Stimulated activated CD4-positive, alpha-beta T cell treated with anti-CD3 and anti-CD28 coated beads, Interleukin-2, amount 100 ng/mL, for 48 hours (primary cell): ENCODE results near the gene HIPK2.

Experiments used
- DNase-seq, 2 donors: peaks; one replicate each; pipeline ENCODE4 v3.0.0-alpha.2; 2020

Gene HIPK2

DNA sequence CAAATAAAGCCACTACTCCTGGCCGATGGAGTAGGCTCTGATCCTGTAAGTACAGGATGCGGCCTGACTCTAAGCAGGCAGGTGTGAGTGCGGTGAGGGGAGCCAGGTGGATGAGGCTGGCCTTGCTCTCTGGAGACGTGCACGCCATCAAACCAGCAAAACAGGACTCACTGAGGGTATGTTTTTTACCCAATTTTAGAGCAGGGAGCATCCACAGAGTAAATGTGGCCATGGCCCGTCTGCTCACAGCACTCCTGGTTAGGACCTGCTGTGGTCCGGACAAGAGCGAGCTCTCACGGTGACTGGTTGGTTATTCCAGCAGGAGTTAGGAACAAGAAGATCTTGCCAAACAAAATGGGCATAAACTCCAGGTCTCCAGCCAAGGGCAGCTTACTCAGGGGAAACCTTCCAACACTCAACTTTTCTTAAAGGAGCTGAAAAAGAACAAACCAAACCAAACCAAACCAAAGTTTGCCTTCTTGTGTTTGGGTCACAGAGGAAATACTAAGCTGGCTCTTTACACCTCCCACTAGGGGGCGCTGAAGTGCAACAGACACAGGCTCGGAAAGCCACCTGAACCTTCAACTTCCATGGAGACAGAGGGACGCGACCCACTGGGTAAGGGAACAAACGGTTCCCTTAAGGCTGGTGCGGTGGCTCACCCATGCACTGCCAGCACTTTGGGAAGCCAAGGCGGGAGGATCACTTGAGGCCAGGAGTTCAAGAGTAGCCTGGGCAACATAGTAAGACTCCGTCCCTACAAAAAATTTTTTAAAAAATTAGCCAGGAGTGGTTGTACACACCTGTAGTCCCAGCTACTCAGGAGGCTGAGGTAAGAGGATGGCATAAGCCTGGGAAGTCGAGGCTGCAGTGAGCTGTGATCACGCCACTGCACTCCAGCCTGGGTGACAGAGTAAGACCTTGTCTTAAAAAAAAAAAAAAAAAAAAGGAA, 131.9 kb downstream of the HIPK2 start:
- peak; percentile 88 for DNase-seq

- DNase-seq: no peak
Measured at GRCh38 chr7:139643951-139644585, 133.7 kb downstream of the HIPK2 start.

DNA sequence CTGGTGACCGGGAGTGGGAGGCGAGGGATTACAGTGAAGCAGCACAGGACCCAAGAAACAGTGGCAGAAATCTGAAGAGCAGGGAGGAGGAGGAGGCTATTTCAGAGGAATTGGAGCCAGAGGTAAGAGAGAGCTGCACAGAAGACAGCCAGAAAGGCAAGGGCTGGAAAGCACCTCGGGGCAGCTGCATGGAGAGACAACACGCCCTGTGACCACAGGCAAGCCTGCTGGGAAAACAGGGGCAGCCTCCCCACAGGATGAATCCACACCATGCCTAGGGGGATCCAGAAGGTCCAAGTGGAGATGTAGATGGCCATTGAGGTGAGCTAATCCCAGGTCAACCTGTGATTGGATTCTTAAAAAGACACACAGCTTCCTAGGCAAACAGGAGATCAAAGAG, 135.5 kb downstream of the HIPK2 start:
- DNase-seq: no peak

DNA sequence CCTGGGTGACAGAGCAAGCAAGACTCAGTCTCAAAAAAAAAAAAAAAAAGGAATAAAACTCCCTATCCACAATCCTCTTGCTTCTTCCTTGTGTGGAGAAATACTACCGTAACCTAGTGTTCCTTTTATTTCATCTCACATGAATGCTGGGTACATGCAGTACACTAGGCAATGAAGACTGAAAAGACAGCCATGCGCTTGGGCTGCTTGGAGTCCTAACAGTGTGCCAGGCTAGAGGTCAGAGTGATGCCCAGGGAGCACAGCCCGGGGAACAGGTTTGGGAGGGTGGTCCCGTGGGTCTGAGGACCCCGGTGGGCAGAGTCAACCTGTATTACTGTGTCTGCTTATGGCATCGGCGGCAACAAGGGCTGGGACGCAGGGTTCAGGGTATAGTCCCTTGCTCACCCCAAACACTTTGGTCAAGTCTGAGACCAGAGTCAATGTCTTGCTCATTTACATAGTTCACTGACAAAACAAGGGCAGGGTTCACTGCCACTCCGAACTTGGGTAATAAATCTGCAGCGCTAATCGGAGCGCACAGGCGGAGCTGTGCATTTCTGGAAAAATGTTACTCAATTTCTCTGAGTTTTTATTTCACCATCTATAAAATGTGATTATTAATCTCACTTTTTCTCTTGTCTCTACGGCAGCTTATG, 136.3 kb downstream of the HIPK2 start:
- DNase-seq: no peak

DNA sequence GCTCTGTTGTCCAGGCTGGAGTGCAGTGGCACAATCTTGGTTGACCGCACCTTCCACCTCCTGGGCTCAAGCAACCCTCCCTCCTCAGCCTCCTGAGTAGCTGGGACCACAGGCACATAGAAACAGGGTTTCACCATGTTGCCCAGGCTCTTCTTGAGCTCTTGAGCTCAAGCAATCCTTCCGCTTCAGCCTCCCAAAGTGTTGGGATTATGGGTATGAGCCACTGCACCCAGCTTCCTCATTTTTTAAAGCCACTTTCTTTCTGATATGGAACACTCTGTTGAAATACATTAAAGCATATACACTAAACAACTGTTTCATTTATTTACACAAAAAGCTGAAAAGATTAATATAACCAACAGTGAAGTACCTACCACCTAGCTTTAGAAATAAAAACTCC, 137.1 kb downstream of the HIPK2 start:
- DNase-seq: no peak

GRCh38 chr7:139639563-139639962, 138.2 kb downstream of the HIPK2 start:
- no peak for DNase-seq

- DNase-seq: peak; percentile 40 to 43
Measured at GRCh38 chr7:139635526-139636302, 142.1 kb downstream of the HIPK2 start.

- DNase-seq: no peak
Measured at GRCh38 chr7:139634087-139634486, 143.7 kb downstream of the HIPK2 start.

DNA sequence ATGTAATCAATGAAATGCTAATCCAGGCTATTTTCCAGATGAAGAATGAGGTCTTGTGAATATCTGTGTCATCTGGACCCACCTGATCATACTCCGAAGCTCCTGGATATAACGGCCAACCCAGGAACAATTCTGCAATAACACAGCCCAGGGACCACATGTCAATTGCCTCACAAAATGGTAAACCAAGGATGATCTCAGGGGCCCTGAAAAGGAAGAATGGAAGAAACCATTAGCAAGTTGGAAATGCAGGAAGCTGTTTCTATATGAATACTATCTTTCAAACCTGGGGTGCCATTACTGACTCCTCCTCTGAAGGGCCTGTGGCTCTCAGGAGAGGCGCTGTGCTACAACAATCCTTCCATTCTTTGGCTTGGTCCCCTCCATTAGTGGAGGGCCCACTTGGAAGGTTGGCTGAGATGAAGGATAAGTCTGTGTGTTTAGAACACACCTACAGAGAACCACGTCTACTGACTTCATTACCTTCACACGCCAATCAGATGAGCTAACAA, 146.2 kb downstream of the HIPK2 start:
- no peak for DNase-seq

DNA sequence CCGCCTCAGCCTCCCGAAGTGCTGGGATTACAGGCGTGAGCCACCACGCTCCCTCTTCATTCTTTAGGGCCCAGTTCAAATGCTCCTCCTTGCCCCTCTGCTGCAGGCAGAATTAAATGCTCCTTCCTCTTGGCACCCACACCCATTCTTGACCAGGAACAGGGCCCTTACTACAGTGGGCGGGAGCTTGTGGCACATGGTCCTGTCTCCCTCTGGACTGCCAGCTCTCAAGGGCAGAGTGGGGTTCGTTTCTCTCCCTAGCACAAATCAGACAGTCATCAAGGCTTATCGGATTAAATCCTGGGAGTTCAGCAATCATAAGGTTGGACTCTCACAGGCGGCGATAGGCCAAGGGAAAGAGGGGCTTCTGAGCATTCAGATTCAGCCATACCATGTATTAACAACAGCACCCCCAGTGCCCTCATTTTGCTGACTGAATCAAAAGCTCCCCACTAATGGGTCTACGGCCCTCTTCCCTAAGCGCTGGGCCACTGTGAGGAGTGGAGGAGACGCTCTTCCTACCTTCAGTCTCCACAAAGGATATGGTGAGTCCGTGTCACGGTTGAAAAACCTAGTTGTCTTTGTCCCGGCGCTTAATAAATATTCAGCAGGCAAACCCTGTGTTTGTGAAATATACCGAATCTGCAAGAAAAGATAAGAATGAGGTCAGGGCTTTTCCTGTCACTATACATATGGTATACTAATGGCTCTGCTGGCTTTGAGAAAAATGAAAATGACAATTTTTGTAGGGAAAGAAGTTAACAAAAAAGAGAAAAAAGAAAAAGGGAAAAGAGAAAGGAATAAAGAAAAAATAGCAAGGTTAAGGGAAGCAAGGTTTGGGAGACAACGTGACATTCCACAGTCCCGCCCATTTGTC, 146.9 kb downstream of the HIPK2 start:
- no peak for DNase-seq

GRCh38 chr7:139629392-139630082, 148.3 kb downstream of the HIPK2 start:
- no peak for DNase-seq

DNA sequence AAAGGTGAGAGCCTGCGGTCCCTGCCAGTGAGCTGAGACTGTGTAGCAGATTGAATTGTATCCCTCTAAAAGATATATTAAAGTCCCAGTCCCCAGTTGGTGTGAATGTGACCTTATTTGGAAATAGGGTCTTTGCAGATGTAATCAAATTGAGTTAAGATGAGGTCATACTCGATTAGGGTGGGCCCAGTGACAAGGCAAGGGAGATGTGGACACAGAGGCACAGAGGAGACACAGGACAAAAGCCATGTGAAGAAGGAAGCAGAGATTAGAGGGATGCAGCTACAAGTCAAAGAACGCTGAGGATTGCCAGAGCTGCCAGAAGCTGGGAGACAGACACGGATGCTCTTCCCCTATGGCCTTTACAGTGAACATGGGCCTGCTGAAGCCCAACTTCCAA, 150.0 kb downstream of the HIPK2 start:
- DNase-seq: no peak

GRCh38 chr7:139626817-139627216, 151.0 kb downstream of the HIPK2 start:
- no peak for DNase-seq

DNA sequence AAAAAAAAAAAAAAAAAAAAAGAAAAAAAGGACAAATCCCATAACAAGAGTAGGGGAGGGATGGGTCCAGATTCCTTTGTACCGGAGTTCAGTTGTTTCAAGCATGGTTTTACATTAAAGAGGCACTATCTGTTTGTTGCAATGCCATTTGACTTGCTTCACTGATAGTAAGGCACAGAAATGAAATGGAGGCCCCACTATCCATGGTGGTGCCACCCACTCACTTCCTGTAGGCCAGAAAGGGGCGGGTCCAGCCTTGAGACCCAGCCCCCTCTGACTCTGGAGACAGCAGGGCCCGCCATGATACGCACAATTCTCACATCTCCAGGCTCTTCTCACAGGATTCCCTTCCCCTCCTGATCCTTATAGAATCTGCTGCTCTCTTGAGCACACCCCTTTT, 154.3 kb downstream of the HIPK2 start:
- DNase-seq: no peak

- peak; percentile 64 to 67 for DNase-seq
Measured at GRCh38 chr7:139620676-139621344, 157.0 kb downstream of the HIPK2 start.

DNA sequence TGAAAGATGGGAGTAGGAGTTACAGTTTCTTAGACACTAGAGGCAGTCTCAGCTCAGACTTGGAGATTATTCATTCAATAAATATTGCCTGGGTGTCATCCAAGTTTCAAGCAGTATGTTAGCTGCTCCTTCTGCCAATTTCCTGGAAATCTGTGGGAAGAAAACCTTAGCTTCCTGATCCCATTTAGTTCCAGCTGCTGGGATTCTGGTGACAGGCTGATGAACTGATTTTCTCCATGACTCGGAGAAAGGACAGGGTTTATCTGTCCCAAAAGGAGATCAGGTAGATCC, 158.5 kb downstream of the HIPK2 start:
- no peak for DNase-seq

GRCh38 chr7:139618482-139619366, 159.1 kb downstream of the HIPK2 start:
- DNase-seq: peak; percentile 41 to 47

GRCh38 chr7:139617074-139617473, 160.7 kb downstream of the HIPK2 start:
- DNase-seq: no peak

DNA sequence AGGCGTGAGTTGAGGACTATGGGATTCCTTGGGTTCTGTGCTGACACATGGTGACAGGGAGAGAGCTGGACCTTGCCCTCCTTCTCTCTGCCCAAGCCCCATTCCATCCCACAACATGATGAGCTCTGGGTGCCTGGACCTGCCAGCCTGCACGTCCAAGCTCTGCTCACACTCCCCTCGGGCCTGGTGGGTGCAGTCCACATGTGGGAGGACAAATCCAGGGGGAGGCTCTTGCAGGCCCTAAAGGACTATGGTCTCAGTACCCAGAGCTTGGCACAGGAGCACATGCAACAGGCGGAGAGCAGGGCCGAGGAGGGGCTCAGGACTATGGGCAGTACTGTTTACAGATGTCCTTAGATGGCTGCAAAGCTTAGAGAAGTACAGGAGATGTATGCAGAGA, 162.9 kb downstream of the HIPK2 start:
- no peak for DNase-seq

GRCh38 chr7:139613971-139614411, 163.8 kb downstream of the HIPK2 start:
- no peak for DNase-seq
